A549 (cell line): Measurements from ENCODE around the gene PDGFA. TPM values are rescaled to one million over a fixed set of nuclear protein-coding genes. Genes with fewer than 3 reads are reported as not detected.

Experiments
- ATAC-seq, 2 experiments: fragments of 200-7000 bp in 1 of 2; fragments of >200 bp in 1 of 2; cut with Nextera tagmentation in 1 of 2; cut with Tn5 transposase in 1 of 2; 3 replicates each; pipeline versions ENCODE4 v1.8.0 to v1.9.1; 2018 to 2020; ENCODE audit warnings: mild to moderate bottlenecking in 1 of 2, moderate library complexity in 1 of 2
- CTCF ChIA-PET: fragments of 300-600 bp; sonication (Branson Sonifier 250); formaldehyde crosslinking; extraction: SDS; loops from one replicate; lab custom pipeline; 2021; ENCODE audit warnings: antibody characterized with exemption, inconsistent platforms; lab: Yijun Ruan, JAX
- POLR2A ChIA-PET: fragments of 350-600 bp; formaldehyde crosslinking; extraction: SDS; loops from one replicate; lab custom pipeline; 2021; ENCODE audit warnings: antibody characterized with exemption, inconsistent platforms; lab: Yijun Ruan, JAX
- DNase-seq, 2 experiments: peaks; one replicate each; pipeline versions ENCODE4 v3.0.0 to v3.0.0-alpha.2; 2011 to 2016; ENCODE audit warnings: low read depth in 1 of 2, low spot score in 1 of 2
- FAIRE-seq: peaks from 2 replicates; lab custom pipeline; 2011; peaks lifted over from hg19 to GRCh38; lab: Jason Lieb, UNC
- H3K27ac ChIP-seq, 2 experiments: fragments of >200 bp; sonication (Bioruptor Twin); formaldehyde crosslinking; 3 replicates each; pipeline ENCODE4 v1.5.1; 2016 to 2017
- H3K4me1 ChIP-seq: fragments of >200 bp; sonication (Bioruptor Twin); formaldehyde crosslinking; 3 replicates; pipeline ENCODE4 v1.6.1; 2016
- H3K4me2 ChIP-seq: fragments of >200 bp; sonication (Bioruptor Twin); formaldehyde crosslinking; 3 replicates; pipeline ENCODE4 v1.6.1; 2016
- H3K4me3 ChIP-seq: fragments of >200 bp; sonication (Bioruptor Twin); formaldehyde crosslinking; 3 replicates; pipeline ENCODE4 v1.5.1; 2016
- H3K9me3 ChIP-seq: fragments of >200 bp; sonication (Bioruptor Twin); formaldehyde crosslinking; 3 replicates; pipeline ENCODE4 v1.6.1; 2016
- CBX8 ChIP-seq: fragments of 200-600 bp; sonication (generic); IDR thresholded peaks from 2 replicates; pipeline ENCODE4 v1.6.1; 2016
- EHMT2 ChIP-seq: fragments of 200-600 bp; sonication (generic); IDR thresholded peaks from 2 replicates; pipeline ENCODE4 v1.6.1; 2016; ENCODE audit warnings: antibody characterized with exemption, low read depth, mild to moderate bottlenecking, moderate library complexity
- EP300 ChIP-seq, 2 experiments: fragments of >200 bp; sonication (Bioruptor Twin); formaldehyde crosslinking; IDR thresholded peaks; 2 replicates in 1 of 2; 3 replicates in 1 of 2; pipeline ENCODE4 v1.6.1; 2016 to 2017
- ESRRA ChIP-seq: fragments of 150-350 bp; IDR thresholded peaks from 2 replicates; pipeline ENCODE4 v1.6.1; 2014; ENCODE audit warnings: mild to moderate bottlenecking, low read length, borderline replicate concordance
- FOXS1 ChIP-seq: fragments of 250-450 bp; sonication (Bioruptor Pico); IDR thresholded peaks from 2 replicates; pipeline ENCODE4 v1.5.0; 2020; ENCODE audit warnings: mild to moderate bottlenecking, moderate library complexity
- HOXA7 ChIP-seq: fragments of 250-450 bp; sonication (Bioruptor Pico); IDR thresholded peaks from 2 replicates; pipeline ENCODE4 v1.5.0; 2020; ENCODE audit warnings: mild to moderate bottlenecking, moderate library complexity
- HOXB5 ChIP-seq: fragments of 250-450 bp; sonication (Bioruptor Pico); IDR thresholded peaks from 2 replicates; pipeline ENCODE4 v1.5.0; 2020; ENCODE audit warnings: mild to moderate bottlenecking, moderate library complexity
- JUNB ChIP-seq: fragments of >200 bp; sonication (Bioruptor Twin); formaldehyde crosslinking; IDR thresholded peaks from 2 replicates; pipeline ENCODE4 v1.6.1; 2016
- KDM1A ChIP-seq: fragments of 200-600 bp; sonication (generic); IDR thresholded peaks from 2 replicates; pipeline ENCODE4 v1.6.1; 2016; ENCODE audit warnings: low read depth, mild to moderate bottlenecking
- NFE2L2 ChIP-seq: fragments of 150-350 bp; conservative IDR thresholded peaks from 2 replicates; pipeline ENCODE4 v1.6.1; 2014; ENCODE audit warnings: low read length
- NPAS2 ChIP-seq: fragments of 250-450 bp; sonication (Bioruptor Pico); IDR thresholded peaks from 2 replicates; pipeline ENCODE4 v1.8.0; 2022; ENCODE audit warnings: mild to moderate bottlenecking, moderate library complexity, borderline replicate concordance
- PHF8 ChIP-seq: fragments of 200-600 bp; sonication (generic); IDR thresholded peaks from 2 replicates; pipeline ENCODE4 v1.6.1; 2016; ENCODE audit warnings: low read depth, mild to moderate bottlenecking, antibody characterized with exemption, moderate library complexity, borderline replicate concordance
- POLR2A ChIP-seq: IDR thresholded peaks from 2 replicates; pipeline ENCODE4 v1.6.1; 2012; ENCODE audit warnings: mild to moderate bottlenecking, low read length
- RARB ChIP-seq: fragments of 250-450 bp; sonication (Bioruptor Pico); IDR thresholded peaks from 2 replicates; pipeline ENCODE4 v1.8.0; 2021; ENCODE audit warnings: mild to moderate bottlenecking, moderate library complexity
- SMC3 ChIP-seq: fragments of >200 bp; sonication (Bioruptor Twin); formaldehyde crosslinking; IDR thresholded peaks from 3 replicates; pipeline ENCODE4 v1.6.1; 2018; ENCODE audit warnings: inconsistent platforms
- TFCP2L1 ChIP-seq: fragments of 250-450 bp; sonication (Bioruptor Pico); IDR thresholded peaks from 2 replicates; pipeline ENCODE4 v1.5.0; 2021; ENCODE audit warnings: mild to moderate bottlenecking
- TP53 ChIP-seq: fragments of 250-450 bp; sonication (Bioruptor Pico); IDR thresholded peaks from 2 replicates; pipeline ENCODE4 v1.5.0; 2021; ENCODE audit warnings: mild to moderate bottlenecking, moderate library complexity
- WGBS: methylation state at CpG from one replicate; pipeline ENCODE4 v1.1.6; 2017; ENCODE audit errors: missing lambda C conversion rate; 5-methylcytosine and 5-hydroxymethylcytosine counted together
- polyA plus RNA-seq, 4 experiments: library from polyadenylated mRNA; depleted of rRNA in 3 of 4; stranded (reverse); fragments of >200 nt; fragmentation: RNase III in 1 of 4; extraction: RNeasy Plus Mini Kit Qiagen cat#74134 plus additional on column Dnase treatment in 1 of 4; gene quantifications; 2 replicates in 3 of 4; 3 replicates in 1 of 4; pipeline ENCODE4 v1.2.3, GENCODE V29; 2011 to 2017
- TF ChIP-seq, protein P1 (sequence below): IDR thresholded peaks from 2 replicates; pipeline ENCODE4 v1.6.1; 2012
- TF ChIP-seq, protein P2 (sequence below): fragments of 150-350 bp; IDR thresholded peaks from 2 replicates; pipeline ENCODE4 v1.6.1; 2014; ENCODE audit warnings: low read depth, mild to moderate bottlenecking, low read length
- TF ChIP-seq, protein P3 (sequence below): IDR thresholded peaks from 2 replicates; pipeline ENCODE4 v1.6.1; 2012; ENCODE audit warnings: low read depth, borderline replicate concordance
- TF ChIP-seq, protein P4 (sequence below): fragments of 200-600 bp; sonication (generic); IDR thresholded peaks from 2 replicates; pipeline ENCODE4 v1.6.1; 2016; ENCODE audit warnings: antibody characterized with exemption, mild to moderate bottlenecking, moderate library complexity

The PDGFA gene
- polyA plus RNA-seq, 2 of the 4 experiments (the other 2 are of a cell fraction): 12.8 to 14.9 TPM

DNA sequence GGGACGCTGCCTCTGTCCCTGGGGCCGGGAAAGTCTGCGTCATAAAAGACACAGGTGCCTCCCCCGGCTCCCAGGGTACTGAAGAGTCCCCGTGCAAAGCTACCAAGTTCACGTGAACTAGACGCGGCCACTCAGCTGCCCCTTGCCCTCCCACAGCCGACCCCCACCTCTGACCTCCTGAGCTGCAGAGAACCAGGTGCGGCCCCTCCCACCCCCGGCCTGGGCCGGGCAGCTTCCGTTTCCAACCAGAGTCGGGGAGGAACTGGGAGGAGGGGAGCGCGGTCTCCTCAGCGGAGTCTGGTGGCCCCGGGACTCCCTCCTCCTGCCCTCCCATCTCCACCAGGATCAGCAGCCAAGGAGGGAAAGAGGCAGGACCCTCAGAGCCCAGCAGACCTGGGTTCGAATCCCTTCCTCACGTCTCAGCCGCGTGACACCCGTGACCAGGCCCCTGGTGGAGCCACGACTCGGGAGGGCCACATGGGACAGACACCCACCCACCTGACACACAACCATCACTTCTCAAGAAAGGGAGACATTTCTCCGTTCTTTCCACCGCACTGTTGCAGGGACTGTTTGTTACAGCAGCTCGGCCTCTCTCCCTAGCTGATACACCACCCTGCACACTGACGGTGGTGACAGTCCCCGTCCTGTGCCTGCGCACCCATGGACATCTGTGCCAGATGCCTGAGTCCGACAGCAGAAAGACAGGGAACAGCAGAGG is 37.4 kb upstream of the PDGFA start:
- whole genome bisulfite sequencing: 85% methylated on average over 26 of the region's 32 CpGs
- FAIRE-seq (no peak), ATAC-seq (no peak), DNase-seq (no peak)
- ChIA-PET POLR2A (no interaction called here), CTCF (no interaction called here)
- no peak overlapping the region for H3K4me2 ChIP-seq
- no peaks in the 10 kb centered on the region for H3K4me1 ChIP-seq
- TF ChIP-seq EHMT2 (no peak), TFCP2L1 (CRISPR knock-in tag) (no peak), PHF8 (no peak), CBX8 (no peak), JUNB (no peak), FOXS1 (no peak), EP300 (IDR thresholded peaks at IDR 0.05) (no peak), ESRRA (no peak), NPAS2 (no peak)
- TF ChIP-seq, protein P1, sequence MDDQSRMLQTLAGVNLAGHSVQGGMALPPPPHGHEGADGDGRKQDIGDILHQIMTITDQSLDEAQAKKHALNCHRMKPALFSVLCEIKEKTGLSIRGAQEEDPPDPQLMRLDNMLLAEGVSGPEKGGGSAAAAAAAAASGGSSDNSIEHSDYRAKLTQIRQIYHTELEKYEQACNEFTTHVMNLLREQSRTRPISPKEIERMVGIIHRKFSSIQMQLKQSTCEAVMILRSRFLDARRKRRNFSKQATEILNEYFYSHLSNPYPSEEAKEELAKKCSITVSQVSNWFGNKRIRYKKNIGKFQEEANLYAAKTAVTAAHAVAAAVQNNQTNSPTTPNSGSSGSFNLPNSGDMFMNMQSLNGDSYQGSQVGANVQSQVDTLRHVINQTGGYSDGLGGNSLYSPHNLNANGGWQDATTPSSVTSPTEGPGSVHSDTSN: no peak
- TF ChIP-seq, protein P2, sequence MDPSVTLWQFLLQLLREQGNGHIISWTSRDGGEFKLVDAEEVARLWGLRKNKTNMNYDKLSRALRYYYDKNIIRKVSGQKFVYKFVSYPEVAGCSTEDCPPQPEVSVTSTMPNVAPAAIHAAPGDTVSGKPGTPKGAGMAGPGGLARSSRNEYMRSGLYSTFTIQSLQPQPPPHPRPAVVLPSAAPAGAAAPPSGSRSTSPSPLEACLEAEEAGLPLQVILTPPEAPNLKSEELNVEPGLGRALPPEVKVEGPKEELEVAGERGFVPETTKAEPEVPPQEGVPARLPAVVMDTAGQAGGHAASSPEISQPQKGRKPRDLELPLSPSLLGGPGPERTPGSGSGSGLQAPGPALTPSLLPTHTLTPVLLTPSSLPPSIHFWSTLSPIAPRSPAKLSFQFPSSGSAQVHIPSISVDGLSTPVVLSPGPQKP: no peak
- H3K9me3 ChIP-seq: no peaks in the 10 kb centered on the region
- no peak overlapping the region for H3K27ac ChIP-seq
- H3K4me3 ChIP-seq: no peak overlapping the region

DNA sequence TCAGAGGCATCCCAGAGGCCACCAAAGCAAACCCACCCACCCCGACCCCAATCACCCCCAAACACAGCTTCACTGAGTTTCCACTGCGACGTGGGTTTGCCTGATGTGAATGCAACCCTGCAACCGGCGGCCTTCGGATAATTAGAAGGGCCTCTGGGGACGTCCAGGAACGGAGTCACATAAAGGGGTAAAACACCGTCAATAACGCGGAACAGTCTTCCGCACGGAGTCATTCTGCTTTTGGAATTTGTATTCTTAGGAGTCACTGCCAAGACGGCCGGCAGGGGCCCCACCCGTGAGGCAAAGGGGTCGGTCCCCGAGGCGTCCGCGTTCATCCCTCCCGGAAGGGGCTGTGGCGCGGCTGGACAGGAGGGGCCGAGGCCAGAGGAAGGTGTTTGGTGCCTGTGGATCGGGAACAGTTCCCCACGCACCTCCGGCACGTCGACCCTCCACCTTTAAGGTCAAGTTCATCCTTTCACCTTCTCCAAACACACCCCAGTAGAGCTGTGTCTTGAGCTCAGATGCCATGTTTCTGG is 36.7 kb upstream of the PDGFA start:
- TF ChIP-seq KDM1A (no peak), TP53 (CRISPR knock-in tag) (no peak), HOXA7 (CRISPR knock-in tag) (no peak), HOXB5 (no peak), NFE2L2 (no peak), POLR2A (no peak)
- ATAC-seq (no peak), FAIRE-seq (no peak)

DNA sequence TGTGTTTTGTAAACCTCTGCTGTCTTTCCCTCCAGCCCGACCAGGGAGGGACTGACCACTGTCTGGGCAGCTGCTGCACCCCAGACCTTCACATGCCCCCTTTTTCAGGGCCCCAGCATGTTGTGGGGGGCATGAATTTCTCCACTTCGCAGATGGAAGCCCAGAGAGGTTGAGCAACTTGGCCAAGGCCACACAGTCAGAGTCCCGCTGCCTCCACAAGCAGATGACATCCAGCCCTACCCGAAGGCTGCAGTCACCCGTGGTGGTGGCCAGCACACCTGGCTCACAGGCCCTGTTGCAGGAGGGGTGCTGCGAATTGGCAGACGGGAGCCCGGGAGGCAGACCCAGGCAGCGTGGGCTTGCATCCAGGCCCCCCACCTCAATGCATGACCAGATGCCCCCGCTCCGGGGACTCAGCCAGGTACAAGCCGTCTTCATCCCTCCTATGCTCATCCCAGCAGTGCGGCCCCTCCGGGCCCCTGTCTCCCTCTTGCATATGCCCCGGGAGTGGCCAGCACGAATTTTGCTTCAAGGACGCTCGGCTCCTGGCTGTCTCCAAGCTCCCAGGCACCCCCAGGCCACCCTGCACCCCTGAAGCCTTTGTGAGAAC is 36.0 kb upstream of the PDGFA start:
- DNase-seq: no peak
- ChIA-PET CTCF (no interaction called here), POLR2A (no interaction called here)
- TF ChIP-seq SMC3 (no peak), TP53 (CRISPR knock-in tag) (no peak), FOXS1 (no peak), RARB (CRISPR knock-in tag) (no peak)
- TF ChIP-seq, protein P3, sequence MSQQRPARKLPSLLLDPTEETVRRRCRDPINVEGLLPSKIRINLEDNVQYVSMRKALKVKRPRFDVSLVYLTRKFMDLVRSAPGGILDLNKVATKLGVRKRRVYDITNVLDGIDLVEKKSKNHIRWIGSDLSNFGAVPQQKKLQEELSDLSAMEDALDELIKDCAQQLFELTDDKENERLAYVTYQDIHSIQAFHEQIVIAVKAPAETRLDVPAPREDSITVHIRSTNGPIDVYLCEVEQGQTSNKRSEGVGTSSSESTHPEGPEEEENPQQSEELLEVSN: no peak
- TF ChIP-seq, protein P1: no peak
- TF ChIP-seq, protein P4, sequence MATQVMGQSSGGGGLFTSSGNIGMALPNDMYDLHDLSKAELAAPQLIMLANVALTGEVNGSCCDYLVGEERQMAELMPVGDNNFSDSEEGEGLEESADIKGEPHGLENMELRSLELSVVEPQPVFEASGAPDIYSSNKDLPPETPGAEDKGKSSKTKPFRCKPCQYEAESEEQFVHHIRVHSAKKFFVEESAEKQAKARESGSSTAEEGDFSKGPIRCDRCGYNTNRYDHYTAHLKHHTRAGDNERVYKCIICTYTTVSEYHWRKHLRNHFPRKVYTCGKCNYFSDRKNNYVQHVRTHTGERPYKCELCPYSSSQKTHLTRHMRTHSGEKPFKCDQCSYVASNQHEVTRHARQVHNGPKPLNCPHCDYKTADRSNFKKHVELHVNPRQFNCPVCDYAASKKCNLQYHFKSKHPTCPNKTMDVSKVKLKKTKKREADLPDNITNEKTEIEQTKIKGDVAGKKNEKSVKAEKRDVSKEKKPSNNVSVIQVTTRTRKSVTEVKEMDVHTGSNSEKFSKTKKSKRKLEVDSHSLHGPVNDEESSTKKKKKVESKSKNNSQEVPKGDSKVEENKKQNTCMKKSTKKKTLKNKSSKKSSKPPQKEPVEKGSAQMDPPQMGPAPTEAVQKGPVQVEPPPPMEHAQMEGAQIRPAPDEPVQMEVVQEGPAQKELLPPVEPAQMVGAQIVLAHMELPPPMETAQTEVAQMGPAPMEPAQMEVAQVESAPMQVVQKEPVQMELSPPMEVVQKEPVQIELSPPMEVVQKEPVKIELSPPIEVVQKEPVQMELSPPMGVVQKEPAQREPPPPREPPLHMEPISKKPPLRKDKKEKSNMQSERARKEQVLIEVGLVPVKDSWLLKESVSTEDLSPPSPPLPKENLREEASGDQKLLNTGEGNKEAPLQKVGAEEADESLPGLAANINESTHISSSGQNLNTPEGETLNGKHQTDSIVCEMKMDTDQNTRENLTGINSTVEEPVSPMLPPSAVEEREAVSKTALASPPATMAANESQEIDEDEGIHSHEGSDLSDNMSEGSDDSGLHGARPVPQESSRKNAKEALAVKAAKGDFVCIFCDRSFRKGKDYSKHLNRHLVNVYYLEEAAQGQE: no peak
- ATAC-seq: no peak
- no peak overlapping the region for H3K27ac ChIP-seq
- no peak overlapping the region for H3K4me2 ChIP-seq
- no peaks in the 10 kb centered on the region for H3K9me3 ChIP-seq
- no peak overlapping the region for H3K4me3 ChIP-seq
- FAIRE-seq: no peak
- WGBS: 94% methylated on average over 12 of the region's 18 CpGs
- no peaks in the 10 kb centered on the region for H3K4me1 ChIP-seq

More for the DNA sequence above, 36.7 kb upstream of the PDGFA start:
- Histone ChIP-seq H3K4me1 (no peaks in the 10 kb centered on the region), H3K9me3 (no peaks in the 10 kb centered on the region), H3K4me3 (no peak overlapping the region), H3K4me2 (no peak overlapping the region), H3K27ac (no peak overlapping the region)
- WGBS: 87% methylated on average over 25 of the region's 30 CpGs
- CTCF ChIA-PET: no interaction called here
- POLR2A ChIA-PET: no interaction called here
- DNase-seq: no peak
